Fibroblast of skin of left biceps (primary cell): Measurements from ENCODE around the gene PAX8.

Source experiments
- DNase-seq, 2 experiments: peaks; one replicate each; pipeline ENCODE4 v3.0.0-alpha.2; 2013; ENCODE audit warnings: low read depth in 2 of 2

The PAX8 gene

GRCh38 chr2:113183703-113184102 lies 95.0 kb downstream of the PAX8 start:
- no peak for DNase-seq

GRCh38 chr2:113183264-113183663 lies 95.5 kb downstream of the PAX8 start:
- no peak for DNase-seq

- DNase-seq, result no peak
These were observed 96.1 kb downstream of the PAX8 start for GRCh38 chr2:113182471-113183260.

- DNase-seq, result no peak
These were observed 97.3 kb downstream of the PAX8 start for GRCh38 chr2:113181258-113182051.

- DNase-seq, result no peak
These were observed 98.4 kb downstream of the PAX8 start for GRCh38 chr2:113180131-113180946.

- DNase-seq, result no peak
These were observed 99.2 kb downstream of the PAX8 start for GRCh38 chr2:113179446-113180045.

- no peak for DNase-seq
These were observed 99.8 kb downstream of the PAX8 start for GRCh38 chr2:113178891-113179290.

GRCh38 chr2:113178069-113178746 lies 100.5 kb downstream of the PAX8 start:
- DNase-seq, result no peak

- no peak for DNase-seq
These were observed 101.9 kb downstream of the PAX8 start for GRCh38 chr2:113176696-113177355.

- DNase-seq, result no peak
These were observed 102.7 kb downstream of the PAX8 start for GRCh38 chr2:113175736-113176695.

GRCh38 chr2:113175042-113175628 lies 103.6 kb downstream of the PAX8 start:
- DNase-seq, result no peak

GRCh38 chr2:113174376-113174750 lies 104.4 kb downstream of the PAX8 start:
- DNase-seq, result no peak

- no peak for DNase-seq
These were observed 105.0 kb downstream of the PAX8 start, which contains the start of gene PSD4 for GRCh38 chr2:113173542-113174375. Gene PSD4 (plus strand): TSS chr2:113173971. CDS start chr2:113182457, 8,486 bp downstream.

- DNase-seq, result no peak
These were observed 105.8 kb downstream of the PAX8 start for GRCh38 chr2:113172721-113173541.

GRCh38 chr2:113171334-113172075 lies 107.2 kb downstream of the PAX8 start:
- DNase-seq, result no peak

- DNase-seq, result no peak
These were observed 109.1 kb downstream of the PAX8 start for GRCh38 chr2:113169586-113169985.
